Measurements from ENCODE around the gene KRTAP19-7.

Gene KRTAP19-7

GRCh38 chr21:30561264-30561895 is at the start of gene KRTAP19-7:
Gene KRTAP19-7 (minus strand): TSS chr21:30561314. CDS start chr21:30561289, 25 bp downstream.
- no peak for DNase-seq

- no peak for DNase-seq
Measured at GRCh38 chr21:30605968-30606367, 44.9 kb upstream of the KRTAP19-7 start.

GRCh38 chr21:30600787-30601186 is 39.7 kb upstream of the KRTAP19-7 start, which contains the start of gene KRTAP22-1:
Gene KRTAP22-1 (plus strand): TSS chr21:30601087.
- no peak for DNase-seq

- no peak for DNase-seq
Measured at GRCh38 chr21:30598802-30599201, 37.7 kb upstream of the KRTAP19-7 start, which contains the start of gene KRTAP6-2. Gene KRTAP6-2 (minus strand): TSS chr21:30598902. CDS start chr21:30598874, 28 bp downstream.

GRCh38 chr21:30592140-30592539 is 31.0 kb upstream of the KRTAP19-7 start, which contains the start of gene KRTAP6-3:
Gene KRTAP6-3 (plus strand): TSS chr21:30592440. CDS start chr21:30592446, 6 bp downstream.
- no peak for DNase-seq

- DNase-seq, result no peak
Measured at GRCh38 chr21:30590297-30590696, 29.2 kb upstream of the KRTAP19-7 start, which contains the start of gene KRTAP22-2. Gene KRTAP22-2 (minus strand): TSS chr21:30590397.

- DNase-seq, result no peak
Measured at GRCh38 chr21:30582870-30583269, 21.8 kb upstream of the KRTAP19-7 start.

- no peak for DNase-seq
Measured at GRCh38 chr21:30580132-30580531, 19.0 kb upstream of the KRTAP19-7 start.

GRCh38 chr21:30579346-30579745 is 18.2 kb upstream of the KRTAP19-7 start:
- DNase-seq, result no peak

GRCh38 chr21:30577766-30578165 is 16.7 kb upstream of the KRTAP19-7 start:
- DNase-seq, result no peak

GRCh38 chr21:30567617-30568016 is 6.5 kb upstream of the KRTAP19-7 start:
- DNase-seq, result no peak

GRCh38 chr21:30563630-30564029 is 2.5 kb upstream of the KRTAP19-7 start:
- DNase-seq, result no peak

- DNase-seq, result no peak
Measured at GRCh38 chr21:30563072-30563471, 2.0 kb upstream of the KRTAP19-7 start.

- DNase-seq, result no peak
Measured at GRCh38 chr21:30561957-30562356, 843 bp upstream of the KRTAP19-7 start.

GRCh38 chr21:30555095-30555494 is 6.0 kb downstream of the KRTAP19-7 start:
- no peak for DNase-seq

- DNase-seq, result no peak
Measured at GRCh38 chr21:30552782-30553181, 8.3 kb downstream of the KRTAP19-7 start.

- no peak for DNase-seq
Measured at GRCh38 chr21:30541764-30542163, 19.4 kb downstream of the KRTAP19-7 start, which contains the start of gene KRTAP19-6. Gene KRTAP19-6 (minus strand): TSS chr21:30541864. CDS start chr21:30541833, 31 bp downstream.

GRCh38 chr21:30518876-30519275 is 42.2 kb downstream of the KRTAP19-7 start:
- DNase-seq, result no peak

GRCh38 chr21:30515681-30516080 is 45.4 kb downstream of the KRTAP19-7 start:
- no peak for DNase-seq

All from activated effector memory CD4-positive, alpha-beta T cell treated with anti-CD3 and anti-CD28 coated beads, Interleukin-2, amount 50 U/mL, for 16 hours (primary cell).